Measurements from ENCODE around the gene WNT8A. TPM values are rescaled to one million over a fixed set of nuclear protein-coding genes. Genes with fewer than 3 reads are reported as not detected.
A peak's percentile ranks its signal among the peaks of the same experiment; 100 is the strongest.

WNT8A gene, protein sequence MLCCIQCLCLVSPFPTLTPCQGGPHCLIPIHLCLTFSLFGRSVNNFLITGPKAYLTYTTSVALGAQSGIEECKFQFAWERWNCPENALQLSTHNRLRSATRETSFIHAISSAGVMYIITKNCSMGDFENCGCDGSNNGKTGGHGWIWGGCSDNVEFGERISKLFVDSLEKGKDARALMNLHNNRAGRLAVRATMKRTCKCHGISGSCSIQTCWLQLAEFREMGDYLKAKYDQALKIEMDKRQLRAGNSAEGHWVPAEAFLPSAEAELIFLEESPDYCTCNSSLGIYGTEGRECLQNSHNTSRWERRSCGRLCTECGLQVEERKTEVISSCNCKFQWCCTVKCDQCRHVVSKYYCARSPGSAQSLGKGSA
- total RNA-seq, result not detected
- not detected for polyA plus RNA-seq (2013, experiment 1 of 2)
- polyA plus RNA-seq (2013, experiment 2 of 2), result not detected
- 0 to 0.43 (median 0) reads per million in 172 experiments for total RNA-seq

DNA sequence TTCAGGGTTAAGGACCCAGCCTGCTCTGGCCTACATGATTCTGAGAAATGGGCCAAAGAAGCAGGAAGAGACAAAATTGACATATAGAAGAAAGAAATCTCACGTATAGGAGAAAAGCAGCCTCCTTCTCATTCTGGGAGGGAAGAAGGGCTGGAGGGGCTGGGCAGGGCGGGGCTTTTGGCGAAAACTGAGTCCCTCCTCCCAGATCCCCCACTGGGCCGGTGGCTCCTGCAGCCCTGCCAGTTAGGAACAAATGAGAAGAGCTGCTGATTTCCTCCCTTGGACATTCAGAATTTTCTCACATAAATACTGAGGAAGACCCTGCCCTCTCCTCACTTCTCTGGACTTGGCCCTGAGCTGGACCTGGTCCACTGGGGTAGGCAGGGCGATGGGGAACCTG, at the start of gene WNT8A:
TSS of gene WNT8A (plus strand) at position 332 of the 400 bp plus-strand sequence. CDS start 95 bp downstream, outside the sequence.
- H3K9me3 Mint-ChIP-seq, result no peaks in the 10 kb centered on the region
- Histone ChIP-seq H3K4me1 (ENCODE audit: insufficient read depth, low read length) (peaks cover 12% of the 10 kb centered on the region), H3K27me3 (ENCODE audit: control insufficient read depth in 1 of 2, insufficient read depth in 2 of 2, low read length in 2 of 2) (no peaks in the 10 kb centered on the region), H3K9me3 (ENCODE audit: control insufficient read depth in 1 of 2, insufficient read depth in 1 of 2, low read length in 2 of 2) (no peaks in the 10 kb centered on the region), H3K36me3 (ENCODE audit: insufficient read depth, low read length) (no peaks in the 10 kb centered on the region), H3K4me3 (ENCODE audit: low read length) (no peak within 1 kb of the TSS), H3K27ac (ENCODE audit: low read depth in 1 of 2, low read length in 2 of 2) (no peak within 1 kb of the TSS)
- CTCF ChIA-PET, result interaction anchor here (2.1 kb wide), 1 partner anchor 50 kb away, joined by 4 read pairs; no protein-coding TSS in a partner anchor
- TF ChIP-seq, protein P1, sequence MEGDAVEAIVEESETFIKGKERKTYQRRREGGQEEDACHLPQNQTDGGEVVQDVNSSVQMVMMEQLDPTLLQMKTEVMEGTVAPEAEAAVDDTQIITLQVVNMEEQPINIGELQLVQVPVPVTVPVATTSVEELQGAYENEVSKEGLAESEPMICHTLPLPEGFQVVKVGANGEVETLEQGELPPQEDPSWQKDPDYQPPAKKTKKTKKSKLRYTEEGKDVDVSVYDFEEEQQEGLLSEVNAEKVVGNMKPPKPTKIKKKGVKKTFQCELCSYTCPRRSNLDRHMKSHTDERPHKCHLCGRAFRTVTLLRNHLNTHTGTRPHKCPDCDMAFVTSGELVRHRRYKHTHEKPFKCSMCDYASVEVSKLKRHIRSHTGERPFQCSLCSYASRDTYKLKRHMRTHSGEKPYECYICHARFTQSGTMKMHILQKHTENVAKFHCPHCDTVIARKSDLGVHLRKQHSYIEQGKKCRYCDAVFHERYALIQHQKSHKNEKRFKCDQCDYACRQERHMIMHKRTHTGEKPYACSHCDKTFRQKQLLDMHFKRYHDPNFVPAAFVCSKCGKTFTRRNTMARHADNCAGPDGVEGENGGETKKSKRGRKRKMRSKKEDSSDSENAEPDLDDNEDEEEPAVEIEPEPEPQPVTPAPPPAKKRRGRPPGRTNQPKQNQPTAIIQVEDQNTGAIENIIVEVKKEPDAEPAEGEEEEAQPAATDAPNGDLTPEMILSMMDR (IDR thresholded peaks at IDR 0.05), result no peak
- no peak within 1 kb of the TSS for H3K27ac Mint-ChIP-seq
- no peaks in the 10 kb centered on the region for H3K27me3 Mint-ChIP-seq
- no peak for DNase-seq
- POLR2A ChIA-PET, result no interaction called here
- H3K4me3 Mint-ChIP-seq, result no peak within 1 kb of the TSS
- ATAC-seq (ENCODE audit: poor library complexity), result no peak
- intact Hi-C loops (cut with DNase I, micrococcal nuclease), result no loop called here
- H3K36me3 Mint-ChIP-seq (ENCODE audit: low read depth), result no peaks in the 10 kb centered on the region
- peaks cover 9% of the 10 kb centered on the region for H3K4me1 Mint-ChIP-seq (ENCODE audit: low read depth)

DNA sequence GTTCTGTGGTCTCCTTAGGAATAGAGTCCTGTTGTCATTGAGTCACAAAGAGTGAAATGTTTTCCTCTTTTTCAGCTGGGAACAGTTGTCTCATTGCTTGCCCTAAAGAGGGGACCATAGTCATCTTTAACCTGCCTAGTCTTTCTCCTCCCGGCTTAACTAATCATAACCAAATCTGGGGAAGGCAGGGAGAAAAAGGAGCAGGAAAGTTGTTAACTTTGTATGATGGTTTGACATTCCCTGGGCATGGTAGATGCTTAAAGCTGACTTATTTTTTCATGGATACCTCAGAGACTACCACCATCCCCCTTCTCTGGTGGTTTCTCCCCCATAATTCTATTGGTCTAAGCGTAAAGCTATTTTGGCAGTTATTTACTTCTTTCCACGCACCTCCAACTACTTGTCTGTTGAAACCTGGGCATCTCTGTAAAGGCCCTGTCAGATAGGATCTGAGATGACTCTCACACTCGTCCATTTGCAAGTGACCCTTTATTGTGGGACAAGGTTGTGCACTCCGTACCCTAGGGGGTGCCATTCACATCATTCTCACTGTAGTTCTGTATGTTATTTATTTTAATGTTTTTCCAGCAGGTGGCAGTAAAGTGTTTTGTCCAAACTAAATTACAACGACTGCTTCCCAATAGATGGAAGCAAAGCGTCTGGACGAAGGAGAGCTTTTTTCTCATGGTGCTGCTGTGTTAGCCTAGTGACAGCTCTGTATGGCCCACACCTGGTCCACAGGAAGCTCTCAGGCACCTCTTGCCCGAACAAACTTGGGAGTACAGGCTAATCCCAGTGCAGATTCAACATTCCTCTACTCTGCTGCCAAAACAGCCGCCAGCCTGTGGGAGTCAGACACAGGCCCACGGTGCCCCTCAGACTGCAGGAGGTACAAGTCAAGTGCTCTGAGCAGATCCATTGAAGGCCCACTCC, 48.0 kb upstream of the WNT8A start:
- H3K4me3 ChIP-seq (ENCODE audit: low read length), result no peak overlapping the region
- H3K4me1 Mint-ChIP-seq (ENCODE audit: low read depth), result peaks cover 35% of the 10 kb centered on the region
- CTCF ChIA-PET, result interaction anchor here (0.5 to 2.7 kb wide), 15 partner anchors 9 to 296 kb away, joined by 3 to 18 read pairs (median 3); partner anchors contain the start of genes CDC25C and KIF20A
- TF ChIP-seq, protein P1 (IDR thresholded peaks at IDR 0.05), result peak; percentile 97
- POLR2A ChIA-PET, result no interaction called here
- H3K36me3 Mint-ChIP-seq (ENCODE audit: low read depth), result peaks cover 13% of the 10 kb centered on the region
- no peaks in the 10 kb centered on the region for H3K9me3 Mint-ChIP-seq
- H3K9me3 ChIP-seq (ENCODE audit: control insufficient read depth in 1 of 2, insufficient read depth in 1 of 2, low read length in 2 of 2), result no peaks in the 10 kb centered on the region
- no peak overlapping the region for H3K27ac ChIP-seq (ENCODE audit: low read depth in 1 of 2, low read length in 2 of 2)
- intact Hi-C loops (cut with DNase I, micrococcal nuclease), result loop anchor here (1.0 to 10.0 kb wide), 6 partner anchors 32 to 1159 kb away; partner anchors contain the start of genes BRD8 (in 1 of the 2), HSPA9 (in 1 of the 2), KIF20A (in 1 of the 2) and SIL1 (in 1 of the 2)
- peaks cover 27% of the 10 kb centered on the region for H3K4me1 ChIP-seq (ENCODE audit: insufficient read depth, low read length)
- H3K36me3 ChIP-seq (ENCODE audit: insufficient read depth, low read length), result no peaks in the 10 kb centered on the region
- H3K27ac Mint-ChIP-seq, result peak overlapping the region; percentile 38
- ATAC-seq (ENCODE audit: poor library complexity) (peak; percentile 60), DNase-seq (peak; percentile 27 to 89 (median 44))
- no peaks in the 10 kb centered on the region for H3K27me3 Mint-ChIP-seq
- peak overlapping the region; percentile 87 for H3K4me3 Mint-ChIP-seq
- no peaks in the 10 kb centered on the region for H3K27me3 ChIP-seq (ENCODE audit: control insufficient read depth in 1 of 2, insufficient read depth in 2 of 2, low read length in 2 of 2)

DNA sequence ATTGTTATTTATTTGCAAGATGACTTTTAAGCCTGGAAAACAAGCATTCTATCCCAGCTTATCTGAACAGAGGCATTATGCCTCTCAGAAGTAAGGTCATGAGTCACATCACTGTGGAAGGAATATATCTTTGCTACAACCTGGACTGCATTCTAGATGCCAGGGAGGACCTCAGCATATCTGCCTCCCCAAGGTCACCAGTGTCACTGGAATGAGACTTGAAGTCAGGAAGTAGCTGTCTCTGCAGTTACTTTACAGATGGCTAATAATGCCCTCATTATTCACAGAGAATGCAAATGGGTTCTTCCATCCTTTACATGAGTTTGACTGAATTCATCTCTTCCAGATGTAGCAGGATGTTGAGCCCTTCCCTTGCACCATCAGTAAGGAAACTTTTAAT, 46.6 kb upstream of the WNT8A start:
- Histone ChIP-seq H3K4me3 (ENCODE audit: low read length) (no peak overlapping the region), H3K9me3 (ENCODE audit: control insufficient read depth in 1 of 2, insufficient read depth in 1 of 2, low read length in 2 of 2) (no peaks in the 10 kb centered on the region), H3K27ac (ENCODE audit: low read depth in 1 of 2, low read length in 2 of 2) (no peak overlapping the region), H3K4me1 (ENCODE audit: insufficient read depth, low read length) (peaks cover 13% of the 10 kb centered on the region), H3K36me3 (ENCODE audit: insufficient read depth, low read length) (no peaks in the 10 kb centered on the region), H3K27me3 (ENCODE audit: control insufficient read depth in 1 of 2, insufficient read depth in 2 of 2, low read length in 2 of 2) (no peaks in the 10 kb centered on the region)
- DNase-seq, result no peak
- no peak for ATAC-seq (ENCODE audit: poor library complexity)
- Mint-ChIP-seq H3K4me1 (ENCODE audit: low read depth) (peaks cover 21% of the 10 kb centered on the region), H3K27me3 (no peaks in the 10 kb centered on the region), H3K4me3 (no peak overlapping the region), H3K36me3 (ENCODE audit: low read depth) (peaks cover 5% of the 10 kb centered on the region), H3K27ac (no peak overlapping the region), H3K9me3 (no peaks in the 10 kb centered on the region)
- POLR2A ChIA-PET, result no interaction called here
- TF ChIP-seq, protein P1 (IDR thresholded peaks at IDR 0.05), result no peak
- CTCF ChIA-PET, result interaction anchor here (1.6 kb wide), 2 partner anchors 14 to 96 kb away, joined by 4 to 8 read pairs; no protein-coding TSS in a partner anchor
- intact Hi-C loops (cut with DNase I, micrococcal nuclease), result loop anchor here in 1 of 2 experiments (1.0 to 10.0 kb wide), 4 partner anchors 31 to 1158 kb away; partner anchors contain the start of genes HSPA9 and SIL1

All from CD4-positive, alpha-beta T cell (primary cell).